Small intestine (tissue), 7 donors: ENCODE data around the gene SERINC5. TPM values are rescaled to one million over a fixed set of nuclear protein-coding genes. Genes with fewer than 3 reads are reported as not detected.
"Not testable (repeated sequence)": the region's sequence is repeated elsewhere in the genome, so short reads cannot be mapped to it uniquely, and the experiment has no call there.

ENCODE experiments used
- DNase-seq, 2 donors: peaks; one replicate each; pipeline versions ENCODE4 v3.0.0 to v3.0.0-alpha.2; 2013
- FAIRE-seq: peaks from 2 replicates; lab custom pipeline; 2012; peaks lifted over from hg19 to GRCh38; lab: Jason Lieb, UNC
- H3K27ac ChIP-seq, 3 donors: one replicate each; pipeline ENCODE4 v1.5.1; 2013; ENCODE audit warnings: low read length in 2 of 3, mild to moderate bottlenecking in 2 of 3, control low read depth in 1 of 3, inconsistent platforms in 1 of 3, low read depth in 1 of 3, moderate library complexity in 1 of 3
- H3K27me3 ChIP-seq, 3 donors: one replicate each; pipeline ENCODE4 v1.6.1; 2013; ENCODE audit warnings: low read length in 3 of 3, inconsistent platforms in 1 of 3; ENCODE audit not compliant: control insufficient read depth in 3 of 3, insufficient read depth in 3 of 3
- H3K36me3 ChIP-seq, 3 donors: one replicate each; pipeline ENCODE4 v1.6.1; 2013; ENCODE audit warnings: low read length in 3 of 3, inconsistent platforms in 1 of 3, low read depth in 1 of 3, mild to moderate bottlenecking in 1 of 3, moderate library complexity in 1 of 3; ENCODE audit not compliant: control insufficient read depth in 3 of 3, insufficient read depth in 2 of 3
- H3K4me1 ChIP-seq, 3 donors: one replicate each; pipeline ENCODE4 v1.6.1; 2013; ENCODE audit warnings: low read length in 2 of 3, inconsistent platforms in 1 of 3, low read depth in 1 of 3, mild to moderate bottlenecking in 1 of 3, moderate library complexity in 1 of 3; ENCODE audit not compliant: control insufficient read depth in 3 of 3, insufficient read depth in 2 of 3
- H3K4me3 ChIP-seq, 3 donors: one replicate each; pipeline ENCODE4 v1.5.1; 2013; ENCODE audit warnings: low read length in 3 of 3, control low read depth in 1 of 3, inconsistent platforms in 1 of 3, low read depth in 1 of 3, mild to moderate bottlenecking in 1 of 3, moderate library complexity in 1 of 3
- H3K9me3 ChIP-seq, 2 donors: one replicate each; pipeline ENCODE4 v1.6.1; 2013; ENCODE audit warnings: low read depth in 1 of 2, low read length in 1 of 2; ENCODE audit not compliant: control insufficient read depth in 2 of 2, insufficient read depth in 1 of 2
- WGBS, 3 donors: extraction: QIAGEN DNeasy Blood & Tissue Kit; methylation state at CpG; one replicate each; pipeline ENCODE4 v1.1.7; 2013; 5-methylcytosine and 5-hydroxymethylcytosine counted together
- polyA plus RNA-seq, 4 donors: library from polyadenylated mRNA; stranded (reverse) in 3 of 4; unstranded in 1 of 4; fragments of 200-250 nt in 3 of 4; fragments of 120-200 nt in 1 of 4; gene quantifications; one replicate each; pipeline versions ENCODE4 v1.2.1 to v1.2.3, GENCODE V29; 2013
- donor health status: healthy with polysubstance abuse.
- donor health status: control.
- donor health status: control.
- donor health status: Bipolar disorder and iron deficiency.
- donor health status: healthy.

Gene SERINC5
- polyA plus RNA-seq, 4 donors: 1.9 to 62.9 (median 7.6) TPM

GRCh38 chr5:80097451-80097850 is 158.4 kb downstream of the SERINC5 start:
- Histone ChIP-seq H3K4me1 (peaks cover 0 to 7% (median 0%) of the 10 kb centered on the region in 3 donors), H3K4me3 (no peak overlapping the region), H3K36me3 (no peaks in the 10 kb centered on the region), H3K9me3 (no peaks in the 10 kb centered on the region), H3K27ac (no peak overlapping the region), H3K27me3 (no peaks in the 10 kb centered on the region)
- 89 to 92% (median 90%) methylated on average over 10 of the region's 10 CpGs for WGBS, 3 donors
- FAIRE-seq: no peak
- DNase-seq: no peak

DNA sequence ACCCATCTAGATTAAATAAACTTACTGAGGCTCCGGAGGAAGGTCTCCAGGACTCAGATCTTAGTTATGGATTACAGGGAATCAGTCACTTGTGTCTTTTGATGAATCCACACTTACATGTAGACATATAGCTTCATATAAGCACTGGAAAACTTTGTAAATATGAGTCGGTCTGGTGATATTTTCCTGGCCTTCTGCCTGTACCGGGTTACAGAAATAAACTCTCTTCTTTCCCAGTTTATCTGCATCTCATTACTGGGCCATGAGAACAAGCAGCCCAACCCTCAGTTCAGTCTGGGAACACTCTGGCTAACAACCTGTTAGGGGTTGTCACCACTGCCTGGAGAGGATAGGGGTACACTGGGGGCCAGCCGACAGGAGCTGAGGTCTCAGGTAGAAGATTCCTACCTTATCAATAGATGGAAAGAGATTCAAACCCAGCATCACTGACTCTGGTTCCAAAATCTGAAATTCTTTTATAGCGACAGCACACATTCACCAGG is 161.6 kb downstream of the SERINC5 start:
- no peaks in the 10 kb centered on the region for H3K9me3 ChIP-seq
- WGBS, 3 donors: 65 to 80% (median 70%) methylated on average over 5 of the region's 5 CpGs
- FAIRE-seq (no peak), DNase-seq (no peak)
- H3K4me1 ChIP-seq: peaks cover 0 to 7% (median 0%) of the 10 kb centered on the region in 3 donors
- H3K27me3 ChIP-seq: no peaks in the 10 kb centered on the region
- no peak overlapping the region for H3K4me3 ChIP-seq
- H3K27ac ChIP-seq: peak overlapping the region in 1 of 3 donors; percentile 2
- no peaks in the 10 kb centered on the region for H3K36me3 ChIP-seq

GRCh38 chr5:80093796-80094195 is 162.1 kb downstream of the SERINC5 start:
- DNase-seq (peak in 1 of 2 donors; percentile 54), FAIRE-seq (no peak)
- Histone ChIP-seq H3K9me3 (no peaks in the 10 kb centered on the region), H3K36me3 (no peaks in the 10 kb centered on the region), H3K4me1 (peaks cover 0 to 7% (median 0%) of the 10 kb centered on the region in 3 donors), H3K27me3 (no peaks in the 10 kb centered on the region), H3K27ac (peak overlapping the region in 1 of 3 donors; percentile 2), H3K4me3 (no peak overlapping the region)
- 40 to 68% (median 45%) methylated on average over 8 of the region's 8 CpGs for WGBS, 3 donors

DNA sequence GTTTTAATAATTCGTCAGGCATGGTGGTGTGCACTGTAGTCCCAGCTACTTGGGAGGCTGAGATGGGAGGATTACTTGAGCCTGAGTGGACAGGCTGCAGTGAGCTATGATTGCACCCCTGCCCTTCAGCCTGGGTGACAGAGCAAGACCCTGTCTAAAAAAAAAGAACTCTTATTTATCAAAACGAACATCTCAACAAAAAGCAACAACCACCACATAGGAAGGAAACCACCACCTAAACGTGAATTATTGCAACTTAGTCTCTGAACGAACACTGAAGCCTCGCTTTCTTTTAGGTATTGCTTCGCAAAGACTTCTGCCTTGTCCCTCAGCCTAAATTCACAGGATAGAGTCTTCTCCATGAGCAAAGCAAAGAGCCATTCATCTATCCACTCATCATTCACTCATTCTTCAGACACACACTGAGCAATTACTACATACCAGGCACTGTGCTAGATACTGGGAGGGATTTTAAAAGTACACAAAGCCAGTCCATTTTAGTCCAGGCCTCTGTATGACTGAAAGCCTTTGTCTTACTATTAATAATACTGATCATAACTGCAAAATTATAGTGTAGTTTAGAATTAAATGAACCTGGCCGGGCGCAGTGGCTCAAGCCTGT is 163.3 kb downstream of the SERINC5 start:
- Histone ChIP-seq H3K4me3 (no peak overlapping the region), H3K27me3 (no peaks in the 10 kb centered on the region), H3K36me3 (no peaks in the 10 kb centered on the region), H3K27ac (no peak overlapping the region), H3K9me3 (no peaks in the 10 kb centered on the region), H3K4me1 (peaks cover 0 to 7% (median 0%) of the 10 kb centered on the region in 3 donors)
- WGBS, 3 donors: 81 to 85% (median 83%) methylated on average over 8 of the region's 8 CpGs
- no peak for FAIRE-seq
- DNase-seq: no peak

- 33 to 44% (median 39%) methylated on average over 15 of the region's 15 CpGs for WGBS, 3 donors
- not testable (repeated sequence) for H3K27ac ChIP-seq, FAIRE-seq, H3K36me3 ChIP-seq, H3K9me3 ChIP-seq, H3K4me1 ChIP-seq, H3K4me3 ChIP-seq, H3K27me3 ChIP-seq
- DNase-seq: peak; percentile 43 to 51
Measured at GRCh38 chr5:80091792-80092192, 164.1 kb downstream of the SERINC5 start.

- H3K4me3 ChIP-seq: no peak overlapping the region
- H3K4me1 ChIP-seq: peaks cover 0 to 7% (median 0%) of the 10 kb centered on the region in 3 donors
- no peaks in the 10 kb centered on the region for H3K9me3 ChIP-seq
- FAIRE-seq (no peak), DNase-seq (no peak)
- H3K27ac ChIP-seq: no peak overlapping the region
- H3K36me3 ChIP-seq: no peaks in the 10 kb centered on the region
- H3K27me3 ChIP-seq: no peaks in the 10 kb centered on the region
- WGBS, 3 donors: 93 to 95% (median 94%) methylated on average over 5 of the region's 5 CpGs
Measured at GRCh38 chr5:80090884-80091166, 165.0 kb downstream of the SERINC5 start.

DNA sequence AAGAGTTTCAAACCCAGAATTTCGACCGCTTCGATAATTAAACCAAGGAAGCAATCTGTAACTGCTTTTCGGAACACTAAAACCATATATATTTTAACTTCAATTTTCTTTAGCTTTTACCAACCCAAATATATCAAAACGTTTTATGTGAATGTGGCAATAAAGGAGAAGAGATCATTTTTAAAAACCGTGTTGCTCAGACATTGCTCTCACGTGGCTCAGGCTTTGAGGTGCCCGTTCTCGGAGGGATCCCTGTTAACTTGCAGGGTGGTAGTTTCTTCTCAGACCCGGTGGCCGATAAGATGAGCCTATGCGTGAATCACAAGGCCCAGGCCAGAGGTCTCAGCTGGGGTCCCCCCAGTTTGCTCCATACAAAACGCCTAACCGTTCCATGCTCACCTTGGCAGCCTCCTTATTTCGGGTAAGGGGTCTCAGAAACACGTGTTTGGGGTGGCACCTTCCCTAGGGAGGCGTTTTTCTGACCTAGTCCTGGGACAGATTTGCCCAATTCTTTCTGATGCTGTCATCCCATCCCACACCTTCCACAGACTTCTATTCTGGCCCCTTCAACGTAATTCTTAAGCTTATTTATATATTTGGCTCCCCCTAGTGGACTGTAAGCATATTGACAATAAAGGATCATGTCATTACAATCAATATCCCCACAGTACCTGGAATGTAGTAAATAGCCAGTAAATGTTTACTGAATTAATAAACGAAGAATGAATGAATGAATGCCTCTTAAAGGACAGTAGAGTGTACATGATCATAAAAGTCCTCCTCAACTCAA is 172.6 kb downstream of the SERINC5 start:
- no peaks in the 10 kb centered on the region for H3K9me3 ChIP-seq
- 30 to 42% (median 42%) methylated on average over 19 of the region's 19 CpGs for WGBS, 3 donors
- peak; percentile 44 to 48 for DNase-seq
- no peak for FAIRE-seq
- peak overlapping the region in 1 of 3 donors; percentile 7 for H3K4me3 ChIP-seq
- H3K4me1 ChIP-seq: peaks cover 0 to 2% (median 0%) of the 10 kb centered on the region in 3 donors
- H3K27ac ChIP-seq: peak overlapping the region in 1 of 3 donors; percentile 3
- H3K27me3 ChIP-seq: no peaks in the 10 kb centered on the region
- H3K36me3 ChIP-seq: peaks cover 0 to 3% (median 0%) of the 10 kb centered on the region in 3 donors

DNA sequence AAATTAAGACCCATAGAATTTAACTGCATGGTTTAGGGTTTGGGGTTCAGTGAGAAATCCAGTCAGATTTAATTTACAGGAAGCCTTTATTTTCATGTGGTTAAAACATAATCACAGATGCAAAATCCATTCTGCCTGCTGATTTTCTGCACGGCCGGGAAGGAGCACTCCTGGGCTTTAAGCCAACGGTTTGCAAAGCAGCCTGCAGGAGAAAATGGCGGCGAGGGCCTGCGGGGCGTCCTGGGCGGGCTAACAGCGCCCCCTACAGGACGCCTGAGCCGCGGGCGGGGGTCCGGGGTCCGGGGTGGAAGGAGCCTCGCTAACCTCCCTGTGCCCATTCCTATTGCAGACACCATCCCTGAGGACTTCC is 173.1 kb downstream of the SERINC5 start:
- DNase-seq: peak in 1 of 2 donors; percentile 25
- no peaks in the 10 kb centered on the region for H3K9me3 ChIP-seq
- H3K4me1 ChIP-seq: peaks cover 0 to 2% (median 0%) of the 10 kb centered on the region in 3 donors
- peaks cover 0 to 3% (median 0%) of the 10 kb centered on the region in 3 donors for H3K36me3 ChIP-seq
- H3K4me3 ChIP-seq: peak overlapping the region in 1 of 3 donors; percentile 7
- no peaks in the 10 kb centered on the region for H3K27me3 ChIP-seq
- WGBS, 3 donors: 10 to 17% (median 16%) methylated on average over 16 of the region's 16 CpGs
- FAIRE-seq: no peak
- H3K27ac ChIP-seq: no peak overlapping the region
